ENCODE measurements around the gene HSD17B2.

DNA sequence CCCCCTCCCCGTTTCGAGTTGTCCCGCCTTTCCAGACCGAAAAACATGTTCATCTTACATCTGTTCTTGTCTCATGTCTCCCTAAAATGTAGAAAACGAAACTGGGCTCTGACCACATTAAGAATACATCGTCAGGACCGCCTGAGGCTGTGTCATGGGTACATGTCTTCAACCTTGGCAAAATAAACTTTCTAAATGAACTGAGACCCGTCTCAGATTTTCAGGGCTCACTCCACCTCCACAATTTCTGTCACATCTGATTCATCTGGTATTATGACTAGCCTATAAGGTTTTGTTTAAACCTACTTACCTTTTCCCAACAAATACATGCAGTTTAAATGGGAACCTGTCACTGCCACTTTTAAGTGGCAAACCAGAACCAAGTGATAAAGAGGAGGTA, 24.4 kb upstream of the HSD17B2 start:
- no peak for TF ChIP-seq YY1 (IDR thresholded peaks at IDR 0.05; ENCODE audit: low read depth)
- no peak for TF ChIP-seq CEBPB (IDR thresholded peaks at IDR 0.05)
